NB4 (cell line): ENCODE measurements around the gene SRRM1.

ENCODE experiments used
- DNase-seq: peaks from one replicate; pipeline ENCODE4 v3.0.0; 2010; ENCODE audit warnings: low read depth
- H3K4me3 ChIP-seq: one replicate; pipeline ENCODE4 v1.5.1; 2011; ENCODE audit warnings: mild to moderate bottlenecking, low read depth, low read length, moderate library complexity
- MYC ChIP-seq: IDR thresholded peaks from 2 replicates; pipeline ENCODE4 v1.6.1; 2011; ENCODE audit warnings: low read depth, low read length
- POLR2A ChIP-seq: IDR thresholded peaks from 2 replicates; pipeline ENCODE4 v1.6.1; 2011; ENCODE audit warnings: mild to moderate bottlenecking; ENCODE audit not compliant: insufficient read length; ENCODE audit errors: extremely low read depth
- TF ChIP-seq, protein P1 (sequence below): IDR thresholded peaks from 2 replicates; pipeline ENCODE4 v1.6.1; 2011; ENCODE audit warnings: low read depth, low read length
- TF ChIP-seq, protein P2 (sequence below): IDR thresholded peaks from one replicate; pipeline ENCODE4 v1.5.1; 2012; ENCODE audit warnings: low read depth, low read length

SRRM1 gene

DNA sequence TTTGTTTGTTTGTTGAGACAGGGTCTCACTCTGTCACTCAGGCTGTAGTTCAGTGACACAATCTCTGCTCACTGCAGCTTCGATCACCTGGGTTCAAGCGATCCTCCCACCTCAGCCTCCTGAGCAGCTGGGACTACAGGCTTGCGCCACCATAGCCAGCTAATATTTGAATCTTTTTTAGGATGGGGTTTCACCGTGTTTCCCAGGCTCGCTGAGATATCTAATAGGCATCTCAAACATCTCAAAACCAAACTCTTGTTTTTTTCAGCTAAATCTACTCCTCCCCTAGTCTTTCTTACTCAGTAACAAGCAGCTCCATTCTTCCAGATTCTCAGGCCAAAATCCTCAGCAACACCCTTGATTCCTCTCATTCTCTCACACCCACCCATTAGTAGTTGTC lies 22.0 kb upstream of the SRRM1 start:
- H3K4me3 ChIP-seq = no peak overlapping the region
- DNase-seq = no peak
- TF ChIP-seq MYC = no peak
- no peak for TF ChIP-seq POLR2A
- TF ChIP-seq, protein P1, sequence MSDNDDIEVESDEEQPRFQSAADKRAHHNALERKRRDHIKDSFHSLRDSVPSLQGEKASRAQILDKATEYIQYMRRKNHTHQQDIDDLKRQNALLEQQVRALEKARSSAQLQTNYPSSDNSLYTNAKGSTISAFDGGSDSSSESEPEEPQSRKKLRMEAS = no peak

DNA sequence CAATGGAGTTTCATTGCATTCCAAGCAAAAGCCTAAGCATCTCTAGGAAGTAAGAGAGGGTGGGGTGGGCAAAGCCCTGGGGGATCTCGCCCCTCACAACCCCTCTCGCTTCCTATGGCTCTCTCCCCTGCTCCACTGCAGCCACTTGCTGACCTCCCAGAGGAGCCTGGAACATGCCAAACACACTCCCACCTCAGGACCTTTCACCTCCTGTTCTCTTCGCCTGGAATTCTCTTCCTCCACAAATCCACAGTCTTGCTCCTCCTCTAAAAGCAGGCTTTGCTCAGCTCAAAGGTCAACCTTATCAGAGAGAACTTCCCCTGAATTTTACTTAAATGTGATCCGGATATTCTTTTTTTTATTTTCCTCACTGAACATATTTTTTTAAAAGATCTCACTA lies 20.9 kb upstream of the SRRM1 start:
- no peak overlapping the region for H3K4me3 ChIP-seq
- TF ChIP-seq MYC (no peak), POLR2A (no peak)
- TF ChIP-seq, protein P2, sequence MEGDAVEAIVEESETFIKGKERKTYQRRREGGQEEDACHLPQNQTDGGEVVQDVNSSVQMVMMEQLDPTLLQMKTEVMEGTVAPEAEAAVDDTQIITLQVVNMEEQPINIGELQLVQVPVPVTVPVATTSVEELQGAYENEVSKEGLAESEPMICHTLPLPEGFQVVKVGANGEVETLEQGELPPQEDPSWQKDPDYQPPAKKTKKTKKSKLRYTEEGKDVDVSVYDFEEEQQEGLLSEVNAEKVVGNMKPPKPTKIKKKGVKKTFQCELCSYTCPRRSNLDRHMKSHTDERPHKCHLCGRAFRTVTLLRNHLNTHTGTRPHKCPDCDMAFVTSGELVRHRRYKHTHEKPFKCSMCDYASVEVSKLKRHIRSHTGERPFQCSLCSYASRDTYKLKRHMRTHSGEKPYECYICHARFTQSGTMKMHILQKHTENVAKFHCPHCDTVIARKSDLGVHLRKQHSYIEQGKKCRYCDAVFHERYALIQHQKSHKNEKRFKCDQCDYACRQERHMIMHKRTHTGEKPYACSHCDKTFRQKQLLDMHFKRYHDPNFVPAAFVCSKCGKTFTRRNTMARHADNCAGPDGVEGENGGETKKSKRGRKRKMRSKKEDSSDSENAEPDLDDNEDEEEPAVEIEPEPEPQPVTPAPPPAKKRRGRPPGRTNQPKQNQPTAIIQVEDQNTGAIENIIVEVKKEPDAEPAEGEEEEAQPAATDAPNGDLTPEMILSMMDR = no peak
- TF ChIP-seq, protein P1 = no peak
- DNase-seq = no peak

DNA sequence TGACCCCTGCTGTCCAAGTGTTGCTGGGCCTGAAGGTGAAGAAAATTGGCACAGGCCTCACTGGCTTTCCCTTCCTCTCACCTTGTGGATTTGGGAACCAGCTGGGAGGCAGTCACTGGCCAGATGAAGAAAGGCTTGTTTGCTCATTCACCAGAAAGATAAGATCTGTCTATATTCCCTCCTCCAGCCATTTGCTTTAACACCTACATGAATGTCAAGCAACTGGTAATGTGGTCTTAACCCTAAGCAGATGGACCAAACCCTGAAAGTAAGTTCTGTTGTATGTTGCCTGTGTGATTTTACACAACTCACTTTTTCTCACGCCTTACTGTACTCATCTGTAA lies 10.3 kb upstream of the SRRM1 start:
- H3K4me3 ChIP-seq = no peak overlapping the region
- no peak for DNase-seq
- no peak for TF ChIP-seq POLR2A
- TF ChIP-seq, protein P2 = no peak
- no peak for TF ChIP-seq MYC

DNA sequence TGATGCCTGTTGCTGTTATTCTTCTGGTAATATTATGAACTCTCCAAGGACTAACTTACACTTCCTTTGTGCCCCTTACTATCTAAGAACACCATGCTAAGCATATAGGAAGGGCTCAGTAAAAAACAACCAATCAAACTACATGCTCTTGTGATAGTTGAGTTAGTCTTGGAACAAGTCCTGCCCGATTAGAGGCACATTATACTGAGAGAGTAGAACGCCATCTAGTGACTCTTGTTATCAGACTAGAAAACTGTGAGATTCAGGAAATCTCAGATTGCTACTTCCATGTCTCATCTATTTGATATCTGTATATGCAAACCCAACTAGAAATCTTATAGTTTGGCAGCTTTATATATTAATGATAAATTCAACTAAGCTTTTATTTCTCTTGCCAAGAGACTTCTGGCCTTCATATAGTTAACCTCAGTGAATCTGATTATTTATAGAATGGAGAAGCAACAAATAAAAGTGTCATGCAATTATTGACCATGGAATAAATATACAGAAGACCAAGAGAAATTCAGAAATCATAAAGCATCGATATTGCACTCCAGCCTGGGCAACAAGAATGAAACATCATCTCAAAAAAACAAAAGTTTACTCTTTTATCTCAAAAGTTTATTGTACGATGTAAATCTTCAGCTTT lies 7.8 kb upstream of the SRRM1 start:
- TF ChIP-seq, protein P2 = peak; percentile 53
- TF ChIP-seq, protein P1 = no peak
- peak; percentile 75 for DNase-seq
- no peak overlapping the region for H3K4me3 ChIP-seq

DNA sequence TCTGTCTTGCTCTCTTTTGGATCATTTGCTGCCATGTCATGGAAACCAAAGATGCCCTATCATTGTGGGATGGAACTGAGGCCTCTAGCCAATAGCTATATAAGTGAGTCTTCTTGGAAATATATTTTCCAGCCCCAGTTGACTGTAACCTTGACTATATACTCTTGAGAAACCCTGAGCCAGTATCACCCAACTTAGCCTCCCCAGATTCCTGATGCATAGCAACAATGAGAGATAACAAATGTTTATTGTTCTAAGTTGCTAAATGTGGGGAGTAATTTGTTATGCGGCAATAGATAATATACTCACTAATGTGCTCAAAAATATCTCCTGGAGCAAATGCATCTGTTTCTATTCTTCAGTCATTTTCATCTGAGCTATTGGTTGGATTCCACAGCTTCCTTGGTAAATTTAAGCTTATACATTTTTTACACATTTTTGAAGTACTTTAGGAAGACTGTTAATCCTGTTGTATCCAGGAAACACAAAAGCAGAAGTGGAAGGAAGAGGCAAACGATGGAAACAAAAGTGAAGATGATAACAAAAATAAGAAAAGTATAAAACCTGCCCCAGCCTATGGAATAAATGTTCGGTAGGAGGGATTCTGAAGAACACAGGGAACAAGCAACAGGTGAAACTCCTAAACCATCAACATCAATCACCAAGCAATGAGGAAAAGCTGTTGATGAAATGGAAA lies 6.3 kb upstream of the SRRM1 start:
- no peak overlapping the region for H3K4me3 ChIP-seq
- DNase-seq = no peak
- TF ChIP-seq, protein P2 = no peak
- TF ChIP-seq, protein P1 = no peak
- no peak for TF ChIP-seq MYC
- no peak for TF ChIP-seq POLR2A

DNA sequence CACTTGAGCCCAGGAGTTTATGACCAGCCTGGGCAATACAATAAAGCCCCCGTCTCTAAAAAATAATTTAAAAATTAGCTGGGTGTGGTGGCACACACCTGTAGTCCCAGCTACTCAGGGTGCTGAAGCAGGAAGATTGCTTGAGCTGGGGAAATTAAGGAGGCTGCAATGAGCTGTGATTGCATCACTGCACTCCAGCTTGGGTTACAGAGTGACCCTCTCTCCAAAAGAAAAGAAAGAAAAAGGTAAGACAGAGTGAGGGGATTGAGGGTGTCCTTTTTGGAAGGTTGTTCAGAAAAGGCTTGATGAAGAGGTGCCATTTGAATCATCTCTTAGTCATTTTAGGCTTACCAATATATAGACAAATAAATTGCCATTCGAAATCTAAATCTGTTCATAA lies 4.0 kb upstream of the SRRM1 start:
- DNase-seq = no peak
- no peak for TF ChIP-seq POLR2A
- TF ChIP-seq, protein P2 = no peak
- TF ChIP-seq MYC = no peak
- TF ChIP-seq, protein P1 = no peak
- H3K4me3 ChIP-seq = no peak overlapping the region
